ENCODE results near the gene RWDD3. TPM values are rescaled to one million over a fixed set of nuclear protein-coding genes. Genes with fewer than 3 reads are reported as not detected.

RWDD3 gene
- total RNA-seq, 6 donors from 2014 or later: 4.1 to 18.9 (median 10.4) TPM

- no peaks in the 10 kb centered on the region for H3K27me3 ChIP-seq
- no peak overlapping the region for H3K4me3 ChIP-seq
- H3K36me3 ChIP-seq: no peaks in the 10 kb centered on the region
- H3K9me3 ChIP-seq: no peaks in the 10 kb centered on the region
- DNase-seq (no peak), ATAC-seq (ENCODE audit: low FRiP score in 2 of 2) (no peak)
- no peaks in the 10 kb centered on the region for H3K4me1 ChIP-seq
- no peak for TF ChIP-seq POLR2A (IDR thresholded peaks at IDR 0.05)
- no peak for TF ChIP-seq POLR2AphosphoS5 (IDR thresholded peaks at IDR 0.05)
- TF ChIP-seq EP300 (IDR thresholded peaks at IDR 0.05): no peak
- no peak for TF ChIP-seq CTCF (IDR thresholded peaks at IDR 0.05)
- 67 to 90% methylated on average over 2 of the region's 2 CpGs for WGBS, 2 donors
- H3K27ac ChIP-seq: no peak overlapping the region
These were observed 31.1 kb downstream of the RWDD3 start for GRCh38 chr1:95265106-95265505.

GRCh38 chr1:95276429-95276828 lies 42.4 kb downstream of the RWDD3 start:
- no peak for TF ChIP-seq POLR2AphosphoS5 (IDR thresholded peaks at IDR 0.05)
- no peak for TF ChIP-seq CTCF (IDR thresholded peaks at IDR 0.05)
- TF ChIP-seq POLR2A (IDR thresholded peaks at IDR 0.05): no peak
- no peak for TF ChIP-seq EP300 (IDR thresholded peaks at IDR 0.05)
- DNase-seq: no peak
- Histone ChIP-seq H3K27me3 (no peaks in the 10 kb centered on the region), H3K27ac (no peak overlapping the region), H3K4me3 (no peak overlapping the region), H3K9me3 (peaks cover 0 to 7% (median 0%) of the 10 kb centered on the region in 4 donors), H3K4me1 (no peaks in the 10 kb centered on the region), H3K36me3 (no peaks in the 10 kb centered on the region)
- 79 to 90% methylated on average over 7 of the region's 7 CpGs for WGBS, 2 donors
- no peak for ATAC-seq (ENCODE audit: low FRiP score in 2 of 2)

GRCh38 chr1:95278173-95279006 lies 44.4 kb downstream of the RWDD3 start:
- Histone ChIP-seq H3K27ac (no peak overlapping the region), H3K36me3 (no peaks in the 10 kb centered on the region), H3K4me1 (no peaks in the 10 kb centered on the region), H3K27me3 (no peaks in the 10 kb centered on the region), H3K9me3 (no peaks in the 10 kb centered on the region), H3K4me3 (no peak overlapping the region)
- DNase-seq: no peak
- TF ChIP-seq EP300 (IDR thresholded peaks at IDR 0.05): no peak
- no peak for TF ChIP-seq POLR2A (IDR thresholded peaks at IDR 0.05)
- no peak for TF ChIP-seq POLR2AphosphoS5 (IDR thresholded peaks at IDR 0.05)
- no peak for TF ChIP-seq CTCF (IDR thresholded peaks at IDR 0.05)
- no peak for ATAC-seq (ENCODE audit: low FRiP score in 2 of 2)
- 66 to 75% methylated on average over 4 of the region's 4 CpGs for WGBS, 2 donors

DNA sequence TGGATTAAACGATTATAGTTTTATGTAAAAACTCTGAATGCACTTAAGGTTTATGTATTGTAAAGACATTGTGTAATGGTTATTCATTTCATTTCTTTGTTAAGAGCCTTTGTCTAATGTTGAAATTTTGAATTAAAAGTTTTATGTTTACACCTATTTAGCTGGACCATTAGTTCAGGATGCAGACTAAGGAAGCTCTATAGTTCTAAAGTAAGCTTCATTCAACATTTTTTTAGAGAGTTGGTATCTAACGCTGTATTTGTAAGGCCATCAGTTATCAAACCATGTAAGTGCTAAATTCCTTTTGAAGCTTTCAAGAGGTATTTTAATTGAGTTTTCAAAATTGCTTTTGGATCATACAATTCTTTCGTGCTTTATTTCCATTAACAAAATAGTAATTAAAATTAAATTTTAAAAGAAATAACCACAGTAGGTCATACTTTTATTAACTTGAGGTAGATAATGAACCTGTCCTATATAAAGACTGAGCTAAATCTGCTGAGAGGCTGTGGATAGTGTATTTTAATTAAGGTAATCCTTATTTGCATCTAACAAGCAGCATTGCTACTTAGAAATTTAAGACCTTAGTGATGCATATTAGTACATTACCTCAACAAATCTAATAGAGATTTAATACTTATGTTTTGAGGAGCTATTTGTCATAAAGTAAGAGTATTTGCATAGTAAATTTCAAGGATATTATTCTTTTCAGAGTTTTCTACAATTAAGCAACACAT lies 47.9 kb downstream of the RWDD3 start:
- H3K27me3 ChIP-seq: no peaks in the 10 kb centered on the region
- no peak for DNase-seq
- TF ChIP-seq EP300 (IDR thresholded peaks at IDR 0.05) (no peak), CTCF (IDR thresholded peaks at IDR 0.05) (no peak), POLR2A (IDR thresholded peaks at IDR 0.05) (no peak), POLR2AphosphoS5 (IDR thresholded peaks at IDR 0.05) (no peak)
- no peaks in the 10 kb centered on the region for H3K36me3 ChIP-seq
- no peak overlapping the region for H3K4me3 ChIP-seq
- ATAC-seq (ENCODE audit: low FRiP score in 2 of 2): no peak
- WGBS, 2 donors: 81 to 86% methylated on average over 3 of the region's 3 CpGs
- no peak overlapping the region for H3K27ac ChIP-seq
- no peaks in the 10 kb centered on the region for H3K4me1 ChIP-seq
- H3K9me3 ChIP-seq: no peaks in the 10 kb centered on the region
